ENCODE measurements around the gene CAMKMT.

Gene CAMKMT

GRCh38 chr2:44444881-44445280, 83.1 kb downstream of the CAMKMT start:
- no peak for DNase-seq

GRCh38 chr2:44448860-44449527, 87.2 kb downstream of the CAMKMT start:
- no peak for DNase-seq

GRCh38 chr2:44450082-44450481, 88.3 kb downstream of the CAMKMT start:
- no peak for DNase-seq

- no peak for DNase-seq
These were observed 89.1 kb downstream of the CAMKMT start for GRCh38 chr2:44450806-44451205.

GRCh38 chr2:44452069-44452583, 90.4 kb downstream of the CAMKMT start:
- no peak for DNase-seq

- no peak for DNase-seq
These were observed 91.5 kb downstream of the CAMKMT start for GRCh38 chr2:44453259-44453658.

GRCh38 chr2:44455877-44456276, 94.1 kb downstream of the CAMKMT start:
- no peak for DNase-seq

GRCh38 chr2:44456946-44457345, 95.2 kb downstream of the CAMKMT start:
- no peak for DNase-seq

- DNase-seq, result no peak
These were observed 98.0 kb downstream of the CAMKMT start for GRCh38 chr2:44459739-44460138.

- DNase-seq, result no peak
These were observed 101.4 kb downstream of the CAMKMT start for GRCh38 chr2:44462934-44463849.

- no peak for DNase-seq
These were observed 102.7 kb downstream of the CAMKMT start for GRCh38 chr2:44464437-44464836.

GRCh38 chr2:44470151-44470550, 108.4 kb downstream of the CAMKMT start:
- DNase-seq, result no peak

GRCh38 chr2:44477657-44478414, 116.1 kb downstream of the CAMKMT start:
- no peak for DNase-seq

- DNase-seq, result peak; percentile 32
These were observed 117.6 kb downstream of the CAMKMT start for GRCh38 chr2:44479127-44479887.

GRCh38 chr2:44480068-44480467, 118.3 kb downstream of the CAMKMT start:
- DNase-seq, result peak; percentile 1

- no peak for DNase-seq
These were observed 125.3 kb downstream of the CAMKMT start for GRCh38 chr2:44487052-44487451.

- DNase-seq, result no peak
These were observed 129.0 kb downstream of the CAMKMT start for GRCh38 chr2:44490726-44491125.

GRCh38 chr2:44494006-44494405, 132.3 kb downstream of the CAMKMT start:
- no peak for DNase-seq

GRCh38 chr2:44495035-44495434, 133.3 kb downstream of the CAMKMT start:
- no peak for DNase-seq

GRCh38 chr2:44495544-44495943, 133.8 kb downstream of the CAMKMT start:
- no peak for DNase-seq

- DNase-seq, result no peak
These were observed 134.4 kb downstream of the CAMKMT start for GRCh38 chr2:44496130-44496529.

- DNase-seq, result no peak
These were observed 136.8 kb downstream of the CAMKMT start for GRCh38 chr2:44498551-44498950.
